HG03469 (cell line): ENCODE data around the gene GRB7.

Source experiments
- ATAC-seq: cut with Tn5 transposase; IDR thresholded peaks from one replicate; pipeline ENCODE4 v1.9.1; 2021; ENCODE audit warnings: mild to moderate bottlenecking, moderate library complexity, moderate number of reproducible peaks; ENCODE audit not compliant: unreplicated experiment

GRB7 gene

DNA sequence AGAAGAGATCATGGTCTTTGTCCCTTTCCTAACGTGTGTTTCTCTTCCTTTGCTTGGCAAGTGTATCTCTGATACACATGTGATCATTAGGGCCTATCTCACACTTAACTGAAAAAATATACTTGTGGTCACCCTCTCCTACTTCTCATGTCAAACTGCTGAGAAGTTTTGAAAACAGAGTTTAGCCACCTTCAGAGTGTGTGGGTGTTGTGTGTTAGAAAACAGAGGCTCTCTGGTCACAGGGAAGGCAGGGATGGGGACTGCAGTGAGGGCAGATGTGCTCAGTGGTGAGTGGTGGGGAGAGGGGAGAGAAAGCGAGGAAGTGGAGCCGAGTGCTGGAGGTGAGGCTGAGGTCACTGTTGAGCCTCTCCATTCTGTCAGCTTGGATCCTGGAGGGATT is 29.4 kb downstream of the GRB7 start:
- no peak for ATAC-seq

DNA sequence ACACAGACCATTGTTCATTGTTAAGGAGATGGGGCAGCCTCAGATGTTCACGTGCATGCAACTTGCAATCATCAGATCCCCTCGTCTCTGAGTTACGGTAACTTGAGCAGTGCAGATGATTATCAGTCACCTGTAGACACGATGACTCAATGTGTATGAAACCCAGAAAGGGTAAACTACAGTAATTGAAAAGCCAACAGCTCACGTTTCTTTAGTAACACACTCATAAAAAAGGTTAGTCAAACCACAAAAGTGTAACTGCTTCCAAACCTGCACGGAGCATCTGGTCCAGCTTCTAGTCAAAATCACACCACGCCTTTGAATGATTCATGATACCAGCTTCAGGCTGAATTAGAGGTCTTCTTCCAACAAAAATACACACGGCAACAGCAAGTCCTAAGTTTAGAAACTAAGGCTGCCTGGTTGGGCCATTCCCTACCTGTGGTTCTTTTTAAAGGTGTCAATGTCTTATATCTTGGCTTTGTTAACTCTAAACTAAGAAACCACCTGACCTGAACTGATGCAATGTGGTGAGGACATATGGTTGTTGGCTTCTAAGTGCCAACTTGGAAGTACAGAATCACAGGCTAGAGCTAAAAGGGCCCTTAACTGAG is 32.3 kb downstream of the GRB7 start:
- ATAC-seq: peak; percentile 35

DNA sequence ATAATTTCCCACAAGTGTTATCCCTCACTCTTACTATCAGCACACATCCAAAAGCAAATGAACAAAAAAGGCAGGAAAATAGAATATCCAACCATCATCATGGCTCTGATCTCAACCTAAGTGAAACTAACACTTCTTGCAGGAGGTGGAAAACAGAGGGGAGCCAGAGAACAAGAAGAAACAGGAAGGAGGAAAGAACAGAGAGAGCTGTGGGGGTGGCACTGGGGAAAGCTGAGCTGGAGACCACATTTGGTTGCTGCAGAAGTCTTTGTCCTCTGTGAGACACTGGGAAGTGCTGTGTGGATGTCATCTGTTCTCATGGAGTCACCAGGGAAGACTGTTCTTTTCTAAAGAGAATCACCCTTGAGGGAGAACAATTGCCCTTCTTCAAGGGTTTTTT is 34.7 kb downstream of the GRB7 start:
- no peak for ATAC-seq

DNA sequence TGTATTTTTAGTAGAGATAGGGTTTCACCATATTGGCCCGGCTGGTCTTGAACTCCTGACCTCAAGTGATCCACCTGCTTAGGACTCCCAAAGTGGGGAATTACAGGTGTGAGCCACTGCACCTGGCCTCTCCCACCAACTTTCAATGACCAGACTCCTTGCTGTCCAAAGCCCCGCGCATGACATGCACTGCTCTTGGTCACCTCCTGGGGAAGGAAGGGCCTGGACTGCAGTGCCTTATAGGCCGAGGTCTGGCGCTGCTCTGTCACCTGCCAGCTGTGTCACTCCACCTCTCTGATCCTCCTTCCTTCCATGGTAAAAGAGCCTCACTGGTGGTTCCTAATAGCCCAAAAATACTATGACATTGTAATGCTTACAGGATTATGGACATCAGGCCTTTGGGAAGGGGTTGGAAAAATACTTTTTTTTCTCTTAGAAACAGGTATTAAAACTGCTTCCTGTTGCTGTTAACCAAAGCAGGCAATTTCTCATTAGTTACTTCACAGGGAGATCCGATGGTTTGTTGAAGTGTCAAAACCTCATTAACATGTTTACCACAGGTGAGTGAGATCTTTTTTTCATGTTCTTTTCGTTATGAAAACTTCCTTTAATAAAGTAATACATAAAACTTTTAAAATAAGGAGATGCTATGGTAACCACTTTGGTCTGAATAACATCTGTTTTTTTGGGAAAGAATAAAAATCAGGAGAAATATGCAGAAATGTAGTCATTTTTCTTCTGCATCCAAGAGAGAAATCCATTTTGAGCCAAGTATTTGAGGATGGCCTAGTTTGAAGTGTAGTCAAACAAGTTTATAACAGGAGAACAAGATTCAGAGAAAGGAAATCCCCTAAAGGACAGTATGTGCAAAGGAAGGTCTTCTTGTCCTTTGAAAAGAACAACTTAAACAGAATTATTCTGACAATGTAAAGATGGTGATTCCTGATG is 35.5 kb downstream of the GRB7 start:
- ATAC-seq: no peak

DNA sequence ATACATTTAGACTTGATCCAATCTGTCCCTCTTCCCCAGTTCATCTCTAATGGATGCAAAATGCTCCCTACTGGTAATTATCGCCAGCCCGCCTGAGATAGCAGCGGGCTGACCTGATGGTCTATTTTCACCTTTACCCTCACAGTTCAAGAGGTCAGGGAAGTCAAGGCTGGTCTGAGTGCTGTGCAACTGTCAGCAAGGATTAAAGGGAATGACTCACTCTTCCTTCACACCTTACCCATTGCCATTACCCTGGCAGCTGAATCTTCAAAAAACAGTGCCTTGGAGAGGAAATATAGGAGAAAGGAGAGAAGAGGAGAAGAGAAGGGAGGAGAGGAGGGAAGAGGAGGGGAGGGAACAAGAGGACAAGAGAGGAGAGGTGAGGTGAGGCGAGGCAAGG is 36.3 kb downstream of the GRB7 start:
- no peak for ATAC-seq

DNA sequence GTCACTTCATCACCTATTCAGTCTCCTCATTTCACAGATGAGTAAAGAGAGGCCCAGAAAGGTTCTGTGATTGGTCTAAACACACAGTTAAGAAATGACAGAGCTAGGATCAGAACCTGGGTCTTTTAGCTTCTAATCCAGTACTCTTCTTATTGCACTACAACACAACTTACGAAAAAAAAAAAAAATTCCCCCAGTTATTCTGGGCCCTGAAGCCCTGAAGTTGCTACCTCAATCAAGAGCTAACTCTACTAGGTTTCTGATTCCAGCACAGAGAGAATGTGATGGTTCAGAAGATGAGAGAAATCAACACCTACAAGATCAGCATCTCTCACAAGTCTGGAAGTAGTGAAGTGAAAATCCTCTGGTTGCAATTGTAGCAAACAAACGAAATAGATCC is 37.3 kb downstream of the GRB7 start:
- ATAC-seq: no peak

DNA sequence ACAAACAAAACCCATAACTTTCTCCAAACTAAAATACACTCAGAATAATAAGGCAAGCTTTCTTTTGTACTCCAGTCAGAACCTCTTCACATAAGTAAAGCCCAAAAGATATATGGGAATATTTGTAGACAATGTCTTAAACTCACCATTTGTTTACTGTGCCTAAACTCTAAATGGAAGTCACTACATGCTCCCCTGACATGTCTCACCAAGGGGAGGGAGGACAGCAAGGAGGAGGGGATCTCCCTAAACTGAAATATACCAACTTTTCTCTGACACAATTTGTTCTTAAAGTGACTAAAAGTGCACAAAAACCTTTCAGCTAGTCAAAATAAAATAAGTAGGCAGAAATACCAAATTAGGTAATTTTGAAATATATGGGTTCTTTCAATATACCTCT is 38.5 kb downstream of the GRB7 start:
- ATAC-seq: no peak

DNA sequence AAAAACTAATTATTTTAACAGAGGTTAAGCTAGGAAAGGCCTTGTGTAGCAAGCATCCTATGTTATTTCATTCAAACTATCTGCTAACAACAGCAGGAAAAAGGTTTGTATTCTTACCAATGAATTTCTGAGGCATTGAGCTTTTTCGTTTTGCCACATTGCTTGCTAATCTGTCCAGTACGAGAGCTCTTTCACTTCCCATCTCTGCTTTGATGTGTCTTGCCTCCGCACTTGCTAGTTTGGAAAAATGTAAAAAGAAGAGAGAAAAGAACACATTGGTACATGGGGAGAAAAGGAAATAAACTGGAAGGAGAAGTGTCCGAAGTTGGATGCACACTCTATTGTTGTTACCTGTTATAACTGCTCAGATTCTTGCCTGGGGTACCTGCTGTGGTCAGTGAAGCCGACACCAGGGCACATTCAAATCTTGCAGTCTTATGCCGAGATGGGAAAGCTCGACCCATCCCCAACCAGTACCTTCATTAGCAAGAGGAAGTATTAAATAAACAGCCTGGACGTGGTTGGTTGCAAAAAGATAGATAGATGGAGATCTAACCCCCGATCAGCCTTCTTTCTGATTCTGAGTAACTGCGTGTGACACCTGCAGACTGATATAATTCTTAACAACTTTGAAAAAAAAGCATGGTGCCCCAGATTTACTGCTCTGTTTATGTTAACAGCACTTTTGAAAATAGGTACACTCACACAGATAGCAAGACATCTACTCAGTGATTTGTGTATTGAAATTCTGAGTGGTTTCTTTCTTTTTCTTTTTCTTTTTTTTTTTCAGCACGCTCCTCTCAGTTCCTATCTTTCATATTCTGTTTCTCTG is 40.0 kb downstream of the GRB7 start:
- ATAC-seq: no peak

DNA sequence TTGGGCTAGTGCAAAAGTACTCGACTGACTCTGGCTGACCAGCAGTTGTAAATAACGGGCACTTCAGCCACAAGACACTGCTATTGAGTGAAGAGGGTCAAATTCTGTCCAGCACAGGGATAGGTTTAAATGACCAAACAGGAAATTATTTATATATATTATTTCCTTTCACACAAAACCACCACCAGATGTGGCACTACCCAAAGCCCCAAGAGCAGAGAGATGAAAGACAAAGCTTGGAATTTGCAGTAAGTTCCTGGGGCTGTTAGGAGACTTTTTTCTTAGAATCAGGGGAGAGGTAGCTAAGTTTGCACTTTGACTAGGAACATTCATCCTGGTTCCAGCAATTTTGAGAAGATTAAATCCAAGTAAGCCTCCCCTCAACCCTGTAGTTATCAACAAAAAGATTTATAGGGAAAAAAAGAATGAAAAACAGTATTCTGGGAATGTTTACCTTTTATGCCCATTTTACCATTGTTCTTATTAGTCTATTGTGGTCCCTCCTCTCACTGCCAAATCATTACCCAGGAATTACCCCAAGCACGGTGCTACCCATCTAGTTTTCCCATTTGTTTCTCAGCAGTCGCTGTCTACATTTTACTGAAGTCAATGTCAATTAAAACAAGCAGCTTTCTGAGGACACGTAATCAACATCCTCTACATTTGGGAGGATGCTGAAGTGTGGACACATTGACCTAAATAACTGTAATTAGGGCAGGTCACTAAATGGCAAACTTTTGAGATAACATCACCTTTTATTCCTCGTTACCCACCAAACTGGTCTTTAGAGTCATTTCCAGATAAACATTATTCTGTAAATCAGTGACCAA is 43.5 kb downstream of the GRB7 start:
- no peak for ATAC-seq

DNA sequence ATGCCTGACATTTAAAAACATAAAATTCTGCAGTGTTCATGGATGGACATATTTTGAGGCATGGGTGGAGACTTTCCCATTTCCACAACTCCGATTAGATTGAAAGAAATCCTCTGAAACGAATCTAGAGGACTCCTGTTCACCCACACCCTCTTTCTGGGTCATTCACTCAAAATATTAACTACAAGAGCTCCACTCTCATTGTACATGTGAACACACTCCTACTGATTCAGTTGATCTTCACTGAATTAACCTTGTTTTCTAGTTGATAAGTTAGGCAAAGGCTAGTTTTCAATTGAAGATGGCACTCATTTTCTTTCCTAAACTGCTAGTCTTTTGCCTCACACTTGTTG is 44.1 kb downstream of the GRB7 start:
- ATAC-seq: no peak

DNA sequence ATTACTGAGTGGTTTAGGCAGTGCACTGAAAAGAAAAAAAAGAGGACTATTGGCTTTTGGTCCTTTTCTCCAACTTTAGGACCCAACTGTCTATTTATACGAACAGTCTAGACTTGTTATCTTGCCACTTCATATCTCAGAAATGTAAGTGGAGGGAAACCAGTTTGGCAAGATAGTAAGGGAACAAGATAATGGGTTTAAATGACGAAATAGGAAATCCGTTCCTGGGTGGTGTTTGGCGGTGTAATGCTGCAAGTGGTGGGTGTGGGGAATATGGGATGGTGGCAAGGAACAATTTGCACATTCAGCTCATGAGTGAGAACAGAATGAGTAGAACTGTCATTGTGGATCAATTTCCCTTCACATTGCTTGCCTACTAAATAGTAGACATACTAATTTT is 44.7 kb downstream of the GRB7 start:
- no peak for ATAC-seq

DNA sequence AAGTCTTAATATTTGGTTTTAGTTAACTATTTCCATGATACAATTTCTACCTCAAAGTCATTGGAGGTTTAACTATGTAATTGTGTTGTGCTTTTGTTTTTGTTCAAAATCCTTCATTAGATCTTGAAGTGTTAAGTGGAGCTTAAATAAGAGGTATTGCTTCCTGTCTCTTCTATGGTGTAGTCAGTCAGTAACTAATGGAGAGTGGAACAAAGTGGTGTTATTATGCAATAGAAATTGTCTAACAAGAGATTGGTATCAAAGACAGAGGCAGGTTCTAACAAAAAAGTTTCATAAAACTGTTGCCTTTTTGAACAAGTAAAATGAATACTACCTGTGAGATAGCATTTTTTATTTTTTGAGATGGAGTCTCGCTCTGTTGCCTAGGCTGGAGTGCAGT is 45.2 kb downstream of the GRB7 start:
- no peak for ATAC-seq

DNA sequence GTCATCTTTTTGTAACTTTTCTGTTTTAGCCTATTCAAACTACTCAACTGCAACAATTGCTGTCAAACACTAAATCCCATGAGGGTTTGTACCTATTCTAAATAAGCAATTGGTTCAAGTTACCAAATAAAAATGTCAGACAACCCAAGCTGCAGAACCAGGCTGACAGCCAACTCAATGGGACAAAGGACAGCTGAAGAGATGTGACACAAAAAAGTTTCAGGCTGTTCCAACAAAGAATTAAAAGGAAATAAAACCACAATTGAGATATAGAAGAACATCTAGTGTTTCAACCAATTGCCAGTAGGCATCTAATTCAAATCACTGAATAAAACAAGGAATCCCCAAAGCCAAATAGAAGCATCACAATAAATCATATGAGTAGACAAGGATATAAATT is 49.3 kb downstream of the GRB7 start:
- ATAC-seq: no peak

DNA sequence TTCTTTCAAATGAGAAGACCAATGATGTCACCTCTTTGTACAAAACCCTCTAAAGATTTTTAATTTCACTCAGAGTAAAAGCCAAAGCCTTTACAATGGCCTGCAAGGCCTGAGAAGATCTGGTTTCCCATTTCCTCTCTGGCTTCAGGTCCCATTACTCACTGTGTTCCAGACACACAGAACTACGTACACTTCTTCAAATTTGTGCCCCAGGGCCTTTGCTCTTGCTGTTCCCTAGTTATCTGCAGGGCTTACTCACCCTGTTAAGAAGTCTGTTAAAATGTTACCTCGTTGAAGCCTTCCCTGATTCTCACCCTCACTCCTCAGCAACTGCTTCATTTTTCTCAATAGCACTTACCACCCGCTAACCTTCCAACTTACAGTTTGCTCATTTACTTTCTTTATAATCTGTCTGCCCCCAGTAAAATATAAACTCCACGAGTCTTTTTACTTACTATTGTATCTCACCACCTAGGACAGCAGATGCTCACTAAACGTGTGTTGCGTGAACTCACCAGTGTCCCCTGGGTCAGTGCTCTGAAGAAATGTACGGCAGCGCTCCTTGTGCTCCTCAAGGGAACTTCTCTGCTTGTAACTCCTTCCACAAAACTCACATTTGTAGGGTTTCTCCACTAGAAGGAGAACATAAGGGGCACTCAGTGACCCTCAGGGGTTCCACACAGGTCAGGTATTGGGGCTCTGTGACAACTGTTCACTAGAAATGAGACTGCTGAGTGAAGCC is 50.2 kb downstream of the GRB7 start:
- ATAC-seq: no peak

DNA sequence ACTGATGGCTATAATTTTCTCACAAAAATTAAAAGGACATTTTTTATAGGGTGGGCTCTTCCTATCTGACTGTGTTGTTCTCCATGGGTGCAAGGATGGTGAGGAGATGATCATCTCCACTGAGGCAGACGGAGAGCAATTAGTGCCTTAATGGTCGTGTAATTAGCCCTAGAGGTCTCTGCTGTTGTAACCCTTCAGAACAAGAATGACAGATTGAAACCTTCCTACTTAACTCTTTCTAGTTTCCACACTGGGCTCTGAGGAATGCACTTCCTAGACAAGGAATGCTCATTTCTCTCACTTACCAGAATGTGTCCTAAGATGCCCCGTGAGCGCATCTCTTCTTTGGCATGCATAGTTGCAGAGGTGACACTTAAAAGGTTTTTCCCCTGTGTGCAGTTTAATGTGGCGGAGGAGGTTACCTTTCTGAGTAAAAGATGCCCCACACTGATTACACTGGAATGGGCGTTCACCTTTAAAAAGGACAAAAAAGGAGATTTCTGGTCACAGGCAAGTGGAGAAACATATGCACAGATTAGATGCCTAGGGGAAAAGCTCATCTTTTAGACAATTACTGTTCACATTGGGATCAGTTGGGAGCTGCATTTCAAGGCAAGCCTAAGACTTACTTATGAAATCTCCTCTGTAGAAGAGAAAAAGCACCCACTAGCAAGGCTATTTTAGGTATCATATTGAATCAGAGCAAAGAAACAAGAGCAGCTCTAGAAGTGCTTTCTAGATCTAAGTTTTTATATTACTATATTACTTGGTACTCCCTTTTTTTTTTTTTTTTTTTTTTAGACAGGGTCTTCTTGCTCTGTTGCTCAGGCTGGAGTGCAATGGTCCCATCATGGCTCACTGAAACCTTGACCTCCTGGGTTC is 53.6 kb downstream of the GRB7 start:
- no peak for ATAC-seq

DNA sequence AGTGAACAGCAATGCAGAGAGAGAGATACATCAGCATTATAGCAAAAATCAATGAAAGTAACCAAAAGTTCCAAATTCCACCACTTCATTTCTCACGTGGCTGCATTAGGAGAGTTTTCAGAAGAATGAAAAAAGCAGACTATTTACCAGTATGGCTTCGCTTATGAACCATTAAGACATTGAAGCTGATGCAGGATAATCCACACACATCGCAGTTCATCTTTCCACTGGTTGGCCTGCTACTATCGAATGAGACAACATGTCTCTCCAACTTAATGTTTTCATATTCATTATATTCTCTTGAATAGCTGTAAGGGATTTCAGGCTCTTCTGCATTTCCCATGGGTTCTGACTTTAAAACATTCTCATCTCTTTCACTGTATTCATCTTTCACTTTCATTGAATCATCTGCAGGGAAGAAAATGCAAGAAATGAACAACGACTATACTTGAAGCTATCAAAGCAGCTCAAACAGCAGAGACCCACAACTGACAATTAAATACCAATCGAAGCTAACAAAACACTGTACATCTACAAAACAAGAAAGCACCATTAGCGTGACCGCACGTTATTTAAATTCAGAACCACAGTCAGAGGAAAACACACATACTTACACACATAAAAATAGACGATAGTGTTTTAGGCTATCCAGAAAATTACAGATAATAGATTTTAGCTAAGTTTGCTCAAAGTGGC is 54.9 kb downstream of the GRB7 start:
- ATAC-seq: no peak

DNA sequence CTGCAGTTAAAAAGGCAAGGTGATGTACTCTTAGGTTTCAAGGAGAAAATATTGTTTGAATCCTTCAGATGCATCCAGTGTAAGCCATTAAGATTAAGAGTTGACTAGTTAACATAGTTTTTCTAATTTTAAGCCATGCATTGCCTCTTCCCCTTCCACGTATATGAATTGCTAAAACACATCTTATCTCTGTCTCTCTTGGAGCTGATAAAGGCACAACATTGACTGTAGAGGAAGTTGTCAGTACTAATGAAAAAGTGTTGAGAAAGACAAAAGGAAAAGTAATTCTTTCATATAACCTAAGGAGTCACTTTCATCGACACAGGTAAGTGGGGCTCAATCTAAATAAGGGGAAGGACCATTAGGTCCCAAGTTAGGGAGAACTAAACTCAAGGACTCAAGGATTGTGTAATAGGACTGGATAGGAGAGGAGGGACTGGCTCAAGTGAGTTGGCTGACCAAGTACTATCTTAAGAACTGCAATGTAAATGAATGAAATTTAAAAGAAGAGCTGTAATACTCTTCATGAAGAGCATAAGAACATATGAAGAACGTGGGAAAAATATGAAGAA is 55.6 kb downstream of the GRB7 start:
- no peak for ATAC-seq
